Measurements from ENCODE around the gene NME7.
"Not testable (repeated sequence)": the region's sequence is repeated elsewhere in the genome, so short reads cannot be mapped to it uniquely, and the experiment has no call there.

Gene NME7

GRCh38 chr1:169234780-169235179, 132.8 kb downstream of the NME7 start:
- no peak for DNase-seq (ENCODE audit: low spot score)

GRCh38 chr1:169217636-169218035, 150.0 kb downstream of the NME7 start:
- DNase-seq (ENCODE audit: low spot score), result no peak

GRCh38 chr1:169214598-169214997, 153.0 kb downstream of the NME7 start:
- no peak for DNase-seq (ENCODE audit: low spot score)

- DNase-seq (ENCODE audit: low spot score), result no peak
Observed at GRCh38 chr1:169212088-169212487, 155.5 kb downstream of the NME7 start.

GRCh38 chr1:169207797-169208520, 159.6 kb downstream of the NME7 start:
- no peak for DNase-seq (ENCODE audit: low spot score)

- no peak for DNase-seq (ENCODE audit: low spot score)
Observed at GRCh38 chr1:169204157-169204556, 163.4 kb downstream of the NME7 start.

GRCh38 chr1:169202791-169203665, 164.6 kb downstream of the NME7 start:
- DNase-seq (ENCODE audit: low spot score), result no peak

GRCh38 chr1:169201084-169201619, 166.4 kb downstream of the NME7 start:
- DNase-seq (ENCODE audit: low spot score), result no peak

GRCh38 chr1:169200319-169200718, 167.3 kb downstream of the NME7 start:
- DNase-seq (ENCODE audit: low spot score), result no peak

GRCh38 chr1:169196581-169196980, 171.0 kb downstream of the NME7 start:
- DNase-seq (ENCODE audit: low spot score), result no peak

GRCh38 chr1:169196161-169196560, 171.4 kb downstream of the NME7 start:
- DNase-seq (ENCODE audit: low spot score), result no peak

GRCh38 chr1:169193191-169193850, 174.3 kb downstream of the NME7 start:
- DNase-seq (ENCODE audit: low spot score), result no peak

GRCh38 chr1:169186106-169186505, 181.5 kb downstream of the NME7 start:
- no peak for DNase-seq (ENCODE audit: low spot score)

- DNase-seq (ENCODE audit: low spot score), result no peak
Observed at GRCh38 chr1:169184812-169185211, 182.8 kb downstream of the NME7 start.

GRCh38 chr1:169180174-169180573, 187.4 kb downstream of the NME7 start:
- DNase-seq (ENCODE audit: low spot score), result no peak

GRCh38 chr1:169179431-169179830, 188.2 kb downstream of the NME7 start:
- not testable (repeated sequence) for DNase-seq (ENCODE audit: low spot score)

GRCh38 chr1:169175461-169175860, 192.1 kb downstream of the NME7 start:
- DNase-seq (ENCODE audit: low spot score), result no peak

- no peak for DNase-seq (ENCODE audit: low spot score)
Observed at GRCh38 chr1:169163059-169163458, 204.5 kb downstream of the NME7 start.

GRCh38 chr1:169161496-169162194, 206.0 kb downstream of the NME7 start:
- no peak for DNase-seq (ENCODE audit: low spot score)

- DNase-seq (ENCODE audit: low spot score), result no peak
Observed at GRCh38 chr1:169160845-169161495, 206.6 kb downstream of the NME7 start.

- no peak for DNase-seq (ENCODE audit: low spot score)
Observed at GRCh38 chr1:169156580-169156979, 211.0 kb downstream of the NME7 start.
